Osteoblast (primary cell): ENCODE measurements around the gene THOC2. TPM values are rescaled to one million over a fixed set of nuclear protein-coding genes. Genes with fewer than 3 reads are reported as not detected.

Experiments used
- DNase-seq: peaks from one replicate; pipeline ENCODE4 v3.0.0; 2011; ENCODE audit warnings: low spot score, mixed read lengths; ENCODE audit not compliant: insufficient read length; ENCODE audit errors: missing footprints
- H2AFZ ChIP-seq: 2 replicates; pipeline ENCODE4 v1.6.0; 2011; ENCODE audit warnings: mild to moderate bottlenecking, low read length
- H3K27ac ChIP-seq: 2 replicates; pipeline ENCODE4 v1.5.1; 2011; ENCODE audit warnings: mild to moderate bottlenecking, low read depth, low read length, moderate library complexity
- H3K27me3 ChIP-seq: 2 replicates; pipeline ENCODE4 v1.6.0; 2012; ENCODE audit warnings: mild to moderate bottlenecking, control low read depth, inconsistent platforms, low read length, moderate library complexity; ENCODE audit not compliant: insufficient read depth
- H3K36me3 ChIP-seq: 2 replicates; pipeline ENCODE4 v1.5.1; 2011; ENCODE audit warnings: mild to moderate bottlenecking, low read length, control low read depth, moderate library complexity; ENCODE audit not compliant: insufficient read depth
- H3K4me1 ChIP-seq: 2 replicates; pipeline ENCODE4 v1.5.1; 2011; ENCODE audit warnings: mild to moderate bottlenecking, low read length, control low read depth, moderate library complexity; ENCODE audit not compliant: insufficient read depth
- H3K4me2 ChIP-seq: 2 replicates; pipeline ENCODE4 v1.6.0; 2011; ENCODE audit warnings: mild to moderate bottlenecking, low read length; ENCODE audit not compliant: insufficient read depth
- H3K4me3 ChIP-seq: fragments of 200-600 bp; sonication (generic); 3 replicates; pipeline ENCODE4 v1.5.1; 2012; ENCODE audit warnings: mild to moderate bottlenecking, low read length, inconsistent platforms; ENCODE audit not compliant: insufficient read depth
- H3K79me2 ChIP-seq: 2 replicates; pipeline ENCODE4 v1.6.0; 2012; ENCODE audit warnings: mild to moderate bottlenecking, low read length, control low read depth, inconsistent platforms; ENCODE audit not compliant: insufficient read depth
- H3K9me3 ChIP-seq: 2 replicates; pipeline ENCODE4 v1.5.1; 2011; ENCODE audit warnings: low read depth, low read length, control low read depth
- H4K20me1 ChIP-seq: 2 replicates; pipeline ENCODE4 v1.6.0; 2012; ENCODE audit warnings: mild to moderate bottlenecking, low read length, control low read depth; ENCODE audit not compliant: insufficient read depth
- total RNA-seq: library from RNA; depleted of rRNA; stranded (reverse); fragments of >200 nt; gene quantifications from 2 replicates; pipeline ENCODE4 v1.2.3, GENCODE V29; 2012
- TF ChIP-seq, protein P1 (sequence below): IDR thresholded peaks from 2 replicates; pipeline ENCODE4 v1.5.1; 2011; ENCODE audit warnings: mild to moderate bottlenecking, low read depth, low read length, moderate library complexity; ENCODE audit errors: extremely low read depth

Gene THOC2
- total RNA-seq, 1 donor, result 71.7 TPM

DNA sequence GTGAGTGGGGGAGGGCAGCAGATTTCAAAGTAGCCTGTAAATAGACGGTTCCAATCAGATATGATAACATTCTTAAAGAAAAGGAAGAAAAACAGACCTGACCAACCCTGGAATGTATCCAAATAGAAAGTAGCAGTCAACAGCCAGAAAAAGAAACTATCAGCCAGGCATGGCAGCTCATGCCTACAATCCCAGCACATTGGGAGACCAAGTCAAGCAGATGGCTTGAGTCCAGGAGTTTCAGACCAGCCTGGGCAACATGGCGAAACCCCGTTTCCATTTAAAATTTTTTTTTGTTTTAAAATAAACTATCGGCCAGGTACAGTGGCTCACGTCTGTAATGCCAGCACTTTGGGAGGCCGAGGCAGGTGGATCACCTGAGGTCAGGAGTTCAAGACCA is 125.0 kb downstream of the THOC2 start:
- Histone ChIP-seq H2AFZ (no peak overlapping the region), H3K79me2 (no peaks in the 10 kb centered on the region), H4K20me1 (no peaks in the 10 kb centered on the region), H3K9me3 (no peaks in the 10 kb centered on the region), H3K4me3 (no peak overlapping the region), H3K4me1 (no peaks in the 10 kb centered on the region), H3K36me3 (peaks cover 12% of the 10 kb centered on the region), H3K27me3 (no peaks in the 10 kb centered on the region), H3K27ac (no peak overlapping the region), H3K4me2 (no peak overlapping the region)
- TF ChIP-seq, protein P1, sequence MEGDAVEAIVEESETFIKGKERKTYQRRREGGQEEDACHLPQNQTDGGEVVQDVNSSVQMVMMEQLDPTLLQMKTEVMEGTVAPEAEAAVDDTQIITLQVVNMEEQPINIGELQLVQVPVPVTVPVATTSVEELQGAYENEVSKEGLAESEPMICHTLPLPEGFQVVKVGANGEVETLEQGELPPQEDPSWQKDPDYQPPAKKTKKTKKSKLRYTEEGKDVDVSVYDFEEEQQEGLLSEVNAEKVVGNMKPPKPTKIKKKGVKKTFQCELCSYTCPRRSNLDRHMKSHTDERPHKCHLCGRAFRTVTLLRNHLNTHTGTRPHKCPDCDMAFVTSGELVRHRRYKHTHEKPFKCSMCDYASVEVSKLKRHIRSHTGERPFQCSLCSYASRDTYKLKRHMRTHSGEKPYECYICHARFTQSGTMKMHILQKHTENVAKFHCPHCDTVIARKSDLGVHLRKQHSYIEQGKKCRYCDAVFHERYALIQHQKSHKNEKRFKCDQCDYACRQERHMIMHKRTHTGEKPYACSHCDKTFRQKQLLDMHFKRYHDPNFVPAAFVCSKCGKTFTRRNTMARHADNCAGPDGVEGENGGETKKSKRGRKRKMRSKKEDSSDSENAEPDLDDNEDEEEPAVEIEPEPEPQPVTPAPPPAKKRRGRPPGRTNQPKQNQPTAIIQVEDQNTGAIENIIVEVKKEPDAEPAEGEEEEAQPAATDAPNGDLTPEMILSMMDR, result no peak
- no peak for DNase-seq

DNA sequence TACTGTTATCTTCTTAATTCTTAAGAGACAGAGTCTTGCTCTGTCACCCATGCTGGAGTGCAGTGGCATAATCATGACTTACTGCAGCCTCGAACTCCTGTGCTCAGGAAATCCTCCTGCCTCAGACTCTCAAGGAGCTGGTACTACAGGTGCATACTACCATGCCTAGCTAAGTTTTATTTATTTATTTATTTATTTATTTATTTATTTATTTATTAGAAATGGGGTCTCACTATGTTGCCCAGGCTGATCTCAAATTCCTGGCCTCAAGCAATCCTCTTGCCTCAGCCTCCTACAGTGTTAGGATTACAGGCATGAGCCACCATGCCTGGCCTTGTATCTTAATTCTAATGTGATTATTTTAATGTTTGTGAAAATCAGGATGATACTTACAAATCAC is 125.6 kb downstream of the THOC2 start:
- H3K4me3 ChIP-seq, result no peak overlapping the region
- TF ChIP-seq, protein P1, result no peak
- H3K79me2 ChIP-seq, result no peaks in the 10 kb centered on the region
- no peak overlapping the region for H3K4me2 ChIP-seq
- no peak overlapping the region for H3K27ac ChIP-seq
- no peaks in the 10 kb centered on the region for H3K27me3 ChIP-seq
- peaks cover 12% of the 10 kb centered on the region for H3K36me3 ChIP-seq
- no peaks in the 10 kb centered on the region for H3K4me1 ChIP-seq
- DNase-seq, result no peak
- H4K20me1 ChIP-seq, result no peaks in the 10 kb centered on the region
- no peak overlapping the region for H2AFZ ChIP-seq
- no peaks in the 10 kb centered on the region for H3K9me3 ChIP-seq

- Histone ChIP-seq H3K27ac (no peak overlapping the region), H3K4me2 (no peak overlapping the region), H3K4me3 (no peak overlapping the region), H3K36me3 (peaks cover 9% of the 10 kb centered on the region), H2AFZ (no peak overlapping the region), H3K4me1 (no peaks in the 10 kb centered on the region), H3K9me3 (no peaks in the 10 kb centered on the region), H3K79me2 (no peaks in the 10 kb centered on the region), H4K20me1 (no peaks in the 10 kb centered on the region), H3K27me3 (no peaks in the 10 kb centered on the region)
- TF ChIP-seq, protein P1, result no peak
- no peak for DNase-seq
Observed at GRCh38 chrX:123603491-123603890, 129.4 kb downstream of the THOC2 start.

DNA sequence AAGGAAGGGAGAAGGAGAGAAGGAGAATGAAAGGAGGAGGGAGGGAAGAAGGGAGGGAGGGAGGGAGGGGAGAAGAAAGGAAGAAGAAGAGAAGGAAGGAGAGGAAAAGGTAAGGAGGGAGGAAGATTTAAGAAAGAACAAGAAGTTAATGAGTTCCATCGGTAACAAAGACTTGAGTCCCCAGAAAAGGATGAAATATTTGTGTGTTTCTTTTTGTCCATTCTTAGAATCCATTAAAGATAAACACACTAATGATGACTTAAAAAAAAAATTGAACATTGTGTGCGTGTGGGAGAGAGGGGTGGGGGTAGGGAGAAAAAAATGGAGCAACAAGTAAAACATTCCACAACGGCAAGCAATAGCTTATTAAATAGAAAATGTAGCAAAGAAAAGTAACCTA is 131.4 kb downstream of the THOC2 start:
- Histone ChIP-seq H3K27ac (no peak overlapping the region), H3K79me2 (no peaks in the 10 kb centered on the region), H3K4me3 (no peak overlapping the region), H3K36me3 (peaks cover 9% of the 10 kb centered on the region), H3K9me3 (no peaks in the 10 kb centered on the region), H3K4me2 (no peak overlapping the region), H3K27me3 (no peaks in the 10 kb centered on the region), H4K20me1 (no peaks in the 10 kb centered on the region), H2AFZ (no peak overlapping the region), H3K4me1 (no peaks in the 10 kb centered on the region)
- TF ChIP-seq, protein P1, result no peak
- DNase-seq, result no peak
